ENCODE data around the gene RHOBTB3.

The RHOBTB3 gene

GRCh38 chr5:95733107-95733665, 2.0 kb downstream of the RHOBTB3 start:
- DNase-seq: no peak

GRCh38 chr5:95734187-95734586, 3.1 kb downstream of the RHOBTB3 start:
- DNase-seq: no peak

- no peak for DNase-seq
These were observed 3.8 kb downstream of the RHOBTB3 start for GRCh38 chr5:95734906-95735305.

- no peak for DNase-seq
These were observed 4.3 kb downstream of the RHOBTB3 start for GRCh38 chr5:95735406-95735805.

- DNase-seq: no peak
These were observed 6.9 kb downstream of the RHOBTB3 start for GRCh38 chr5:95738072-95738471.

GRCh38 chr5:95738834-95739233, 7.7 kb downstream of the RHOBTB3 start:
- no peak for DNase-seq

GRCh38 chr5:95739857-95740256, 8.7 kb downstream of the RHOBTB3 start:
- DNase-seq: no peak

- DNase-seq: no peak
These were observed 10.3 kb downstream of the RHOBTB3 start for GRCh38 chr5:95741458-95741857.

- no peak for DNase-seq
These were observed 12.1 kb downstream of the RHOBTB3 start for GRCh38 chr5:95743232-95743631.

- no peak for DNase-seq
These were observed 12.7 kb downstream of the RHOBTB3 start for GRCh38 chr5:95743877-95744276.

GRCh38 chr5:95746194-95746593, 15.1 kb downstream of the RHOBTB3 start:
- no peak for DNase-seq

GRCh38 chr5:95746722-95747679, 15.9 kb downstream of the RHOBTB3 start:
- DNase-seq: no peak

GRCh38 chr5:95748133-95748532, 17.0 kb downstream of the RHOBTB3 start:
- DNase-seq: no peak

GRCh38 chr5:95754545-95754944, 23.4 kb downstream of the RHOBTB3 start:
- no peak for DNase-seq

- no peak for DNase-seq
These were observed 27.9 kb downstream of the RHOBTB3 start for GRCh38 chr5:95759005-95759404.

GRCh38 chr5:95759634-95760033, 28.5 kb downstream of the RHOBTB3 start:
- DNase-seq: peak; percentile 87

GRCh38 chr5:95760273-95761191, 29.4 kb downstream of the RHOBTB3 start:
- peak; percentile 24 for DNase-seq

- DNase-seq: peak; percentile 26
These were observed 30.9 kb downstream of the RHOBTB3 start for GRCh38 chr5:95761771-95762651.

- DNase-seq: no peak
These were observed 31.5 kb downstream of the RHOBTB3 start for GRCh38 chr5:95762652-95763041.

GRCh38 chr5:95763941-95764340, 32.8 kb downstream of the RHOBTB3 start:
- DNase-seq: no peak

GRCh38 chr5:95768731-95769130, 37.6 kb downstream of the RHOBTB3 start:
- no peak for DNase-seq

All from NCI-H2029 treated with DMSO at 0.1 percent for 48 hours (cell line).